HTERT RPE-1 (cell line): Measurements from ENCODE around the gene CRY1.
"Not testable (repeated sequence)": the region's sequence is repeated elsewhere in the genome, so short reads cannot be mapped to it uniquely, and the experiment has no call there.

ENCODE experiments used
- in situ Hi-C: fragments of 300-500 bp; cut with MboI; formaldehyde crosslinking; loops from 4 replicates; pipeline ENCODE4 v1.14.3; 2020; ENCODE audit warnings: low sequenced_read_pairs

CRY1 gene

DNA sequence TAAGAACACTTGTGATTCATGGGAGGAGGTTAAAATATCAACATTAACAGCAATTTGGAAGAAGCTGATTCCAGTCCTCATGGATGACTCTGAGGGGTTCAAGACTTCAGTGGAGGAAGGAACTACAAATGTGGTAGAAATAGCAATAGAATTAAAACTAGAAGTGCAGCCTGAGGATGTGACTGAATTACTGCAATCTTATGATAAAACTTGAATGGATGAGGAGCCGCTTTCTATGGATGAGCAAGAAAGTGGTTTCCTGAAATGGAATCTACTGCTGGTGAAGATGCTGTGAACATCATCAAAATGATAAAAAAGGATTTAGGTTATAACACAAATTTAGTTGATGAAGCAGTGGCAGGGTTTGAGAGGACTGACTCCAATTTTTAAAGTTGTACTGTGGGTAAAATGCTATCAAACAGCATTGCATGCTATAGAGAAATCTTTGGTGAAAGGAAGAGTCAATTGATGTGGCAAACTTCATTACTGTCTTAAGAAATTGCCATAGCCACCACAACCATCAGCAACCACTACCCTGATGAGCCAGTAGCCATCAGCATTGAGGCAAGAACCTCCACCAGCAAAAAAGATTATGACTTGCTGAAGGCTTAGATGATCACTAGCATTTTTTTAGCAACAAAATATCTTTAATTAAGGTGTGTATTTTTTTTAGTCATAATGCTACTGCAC is 80.5 kb downstream of the CRY1 start:
- in situ Hi-C loops = no loop called here

DNA sequence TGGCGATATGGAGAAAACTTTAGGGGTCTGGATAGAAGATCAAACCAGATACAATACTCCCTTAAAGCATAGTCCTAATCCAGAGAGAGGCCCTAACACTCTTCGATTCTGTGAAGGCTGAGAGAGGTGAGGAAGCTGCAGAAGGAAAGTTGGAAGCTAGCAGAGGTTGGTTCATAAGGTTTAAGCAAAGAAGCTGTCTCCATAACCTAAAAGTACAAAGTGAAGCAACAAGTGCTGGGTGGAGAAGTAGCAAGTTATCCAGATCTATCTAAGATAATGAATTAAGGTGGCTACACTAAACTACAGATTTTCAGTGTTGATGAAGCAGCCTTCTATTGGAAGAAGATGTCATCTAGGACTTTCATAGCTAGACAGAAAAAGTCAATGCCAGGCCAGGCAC is 81.8 kb downstream of the CRY1 start:
- in situ Hi-C loops = no loop called here

DNA sequence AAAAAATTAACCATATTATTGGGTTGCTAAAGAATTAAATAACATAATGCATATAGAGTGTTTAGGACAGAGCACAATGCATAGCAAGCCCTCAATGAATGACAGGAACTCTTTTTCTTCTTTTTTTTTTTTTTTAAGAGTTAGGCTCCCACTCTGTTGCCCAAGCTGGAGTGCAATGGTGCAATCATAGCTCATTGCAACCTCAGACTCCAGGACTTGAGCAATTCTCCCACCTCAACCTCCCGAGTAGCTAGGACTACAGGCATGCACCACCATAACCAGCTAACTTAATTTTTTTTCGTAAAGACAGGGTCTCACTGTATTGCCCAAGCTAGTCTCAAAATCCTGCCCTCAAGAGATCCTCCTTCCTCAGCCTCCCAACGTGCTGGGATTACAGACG is 85.9 kb downstream of the CRY1 start:
- in situ Hi-C loops = no loop called here

DNA sequence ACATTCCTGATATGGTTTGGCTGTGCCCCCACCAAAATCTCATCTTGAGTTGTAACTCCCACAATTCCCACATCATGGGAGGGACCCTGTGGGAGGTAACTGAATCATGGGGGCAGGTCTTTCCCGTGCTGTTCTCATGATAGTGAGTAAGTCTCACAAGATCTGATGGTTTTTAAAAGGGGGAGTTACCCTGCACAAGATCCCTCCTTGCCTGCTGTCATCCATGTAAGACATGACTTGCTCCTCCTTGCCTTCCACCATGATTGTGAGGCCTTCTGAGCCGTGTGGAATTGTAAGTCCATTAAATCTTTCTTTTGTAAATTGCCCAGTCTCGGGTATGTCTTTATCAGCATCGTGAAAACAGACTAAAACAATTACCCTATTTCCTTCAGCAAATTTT is 90.7 kb downstream of the CRY1 start:
- in situ Hi-C loops = not testable (repeated sequence)

DNA sequence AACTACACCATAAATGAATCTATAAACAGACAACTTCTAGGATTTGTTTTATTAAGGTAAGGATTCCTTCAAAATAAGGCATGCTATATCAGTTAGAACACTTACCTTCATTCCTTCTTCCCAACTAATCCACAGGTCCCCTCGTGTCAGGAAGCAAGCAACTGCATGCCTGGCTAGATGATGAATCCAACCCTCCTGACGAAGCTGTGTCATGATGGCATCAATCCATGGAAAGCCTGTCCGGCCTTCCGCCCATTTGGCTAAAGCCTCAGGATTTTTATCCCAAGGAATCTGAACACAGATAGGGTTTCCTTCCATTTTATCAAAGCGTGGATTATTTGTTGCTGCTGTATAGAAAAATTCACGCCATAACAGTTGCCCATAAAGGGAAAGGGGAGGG is 93.9 kb downstream of the CRY1 start:
- in situ Hi-C loops = no loop called here

DNA sequence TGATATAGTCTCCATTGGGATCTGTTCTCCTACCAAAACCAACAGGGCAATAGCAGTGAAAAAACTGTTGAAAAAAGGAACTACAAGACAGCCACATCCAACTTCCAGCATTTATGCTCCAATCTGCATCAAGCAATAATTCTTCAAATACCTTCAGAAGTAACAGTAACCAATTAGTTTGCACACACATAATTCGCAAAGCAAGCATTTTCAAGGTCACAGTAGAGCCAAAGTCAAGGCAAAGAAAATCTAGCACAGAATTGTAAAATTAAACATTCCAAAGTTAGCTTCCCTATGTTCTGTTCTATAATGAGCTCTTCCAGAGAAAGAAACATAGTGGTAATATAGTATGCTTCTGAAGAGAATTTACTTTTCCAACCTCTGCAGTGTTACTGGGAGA is 95.4 kb downstream of the CRY1 start:
- in situ Hi-C loops = no loop called here

DNA sequence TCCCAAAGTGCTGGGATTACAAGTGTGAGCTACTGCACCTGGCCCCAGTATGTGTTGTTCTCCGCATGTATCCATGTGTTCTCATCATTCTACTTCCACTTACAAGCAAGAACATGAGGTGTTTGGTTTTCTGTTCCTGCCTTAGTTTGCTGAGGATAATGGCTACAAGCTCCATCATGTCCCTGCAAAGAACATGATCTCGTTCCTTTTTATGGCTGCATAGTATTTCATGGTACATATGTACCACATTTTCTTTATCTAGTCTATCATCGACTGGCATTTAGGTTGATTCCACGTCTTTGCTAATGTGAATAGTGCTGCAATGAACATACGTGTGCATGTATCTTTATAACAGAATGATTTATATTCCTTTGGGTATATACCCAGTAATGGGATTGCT is 97.2 kb downstream of the CRY1 start:
- in situ Hi-C loops = not testable (repeated sequence)

DNA sequence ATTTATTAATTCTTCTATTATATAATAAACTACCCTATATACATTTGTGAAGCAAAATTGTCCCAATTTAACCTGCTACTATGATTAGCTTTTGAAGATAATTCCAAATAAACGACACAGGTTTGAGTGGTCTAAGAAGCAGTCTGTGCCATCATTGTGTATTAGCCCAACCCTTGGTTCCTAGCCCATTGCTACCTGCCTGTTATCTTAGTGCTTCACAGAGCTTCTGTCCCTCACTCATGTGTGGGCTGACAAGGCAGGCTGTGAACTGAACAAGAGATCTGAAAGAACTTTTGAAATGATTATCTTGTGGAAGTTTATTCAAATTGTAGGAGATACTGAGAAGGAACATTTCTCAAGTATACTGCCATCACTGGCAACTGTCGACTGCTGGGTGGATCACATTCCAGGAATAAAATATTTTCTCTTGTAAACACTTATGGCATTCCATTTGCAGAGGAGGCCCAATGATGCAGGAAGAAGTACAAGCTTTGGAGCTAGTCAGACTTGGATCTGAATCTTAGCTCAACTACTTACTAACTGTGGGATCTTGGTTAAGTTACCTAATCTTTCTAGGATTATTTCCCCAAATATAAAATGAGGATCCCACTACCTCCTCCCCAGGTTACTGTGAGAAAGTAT is 98.6 kb downstream of the CRY1 start:
- in situ Hi-C loops = no loop called here

DNA sequence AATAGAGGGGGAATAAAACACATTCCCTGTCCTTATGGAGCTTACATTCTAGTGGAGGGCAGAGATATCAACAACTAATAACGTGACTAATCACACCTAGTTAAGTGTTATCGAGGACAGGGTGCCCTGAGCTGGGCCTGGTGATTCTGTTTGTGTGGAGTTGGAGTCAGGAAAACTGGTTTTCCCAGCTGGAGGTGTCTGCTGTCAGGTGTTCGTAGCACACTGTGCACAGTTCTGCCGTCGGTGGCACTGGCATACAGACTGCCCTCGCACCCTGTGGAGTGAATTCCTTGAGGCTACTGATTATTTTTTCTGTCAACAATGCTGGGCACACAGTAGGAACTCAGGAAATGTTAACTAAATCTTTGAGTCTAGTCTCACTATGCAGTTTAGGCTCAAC is 105.5 kb downstream of the CRY1 start:
- in situ Hi-C loops = no loop called here

DNA sequence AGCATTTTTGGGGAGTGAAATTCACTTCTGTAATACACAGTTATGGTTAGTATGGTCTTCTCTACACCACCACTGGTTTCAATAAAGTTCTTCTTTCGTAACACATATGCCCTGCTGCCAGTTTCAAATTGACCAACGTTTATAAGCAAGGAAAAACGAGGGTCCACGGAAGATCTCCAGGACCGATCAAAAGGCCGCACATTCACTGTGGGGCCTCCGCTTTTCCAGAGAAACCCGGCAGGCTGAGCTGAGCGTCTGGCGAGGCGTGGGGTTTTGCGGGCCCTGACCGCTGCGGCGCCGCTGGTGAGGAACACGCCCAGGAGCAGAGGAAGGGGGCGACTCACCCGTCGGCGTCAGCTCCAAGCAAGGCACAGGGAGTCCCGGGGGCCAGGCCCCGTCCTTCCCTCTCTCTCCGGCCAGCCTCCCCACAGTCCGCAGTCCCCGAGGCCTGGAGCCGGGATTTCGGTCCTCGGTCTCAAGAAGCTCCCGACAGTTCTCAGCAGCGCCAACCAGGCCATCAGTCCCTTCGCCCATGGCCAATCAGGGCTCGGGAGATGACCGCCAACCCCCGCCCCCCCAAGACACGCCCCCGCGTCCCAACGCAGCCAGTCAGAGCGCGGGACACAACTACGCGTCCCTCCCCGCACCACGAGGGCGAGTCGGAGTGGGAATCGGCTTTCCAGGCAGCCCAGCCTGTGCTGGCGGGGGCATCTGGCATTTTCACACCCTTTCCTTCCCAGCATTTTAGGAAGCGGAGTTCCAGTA is 106.5 kb downstream of the CRY1 start, which contains the start of gene MTERF2:
TSS of gene MTERF2 (minus strand) at position 522 of the 765 bp plus-strand sequence. CDS start 8,432 bp downstream, outside the sequence.
- in situ Hi-C loops = no loop called here

DNA sequence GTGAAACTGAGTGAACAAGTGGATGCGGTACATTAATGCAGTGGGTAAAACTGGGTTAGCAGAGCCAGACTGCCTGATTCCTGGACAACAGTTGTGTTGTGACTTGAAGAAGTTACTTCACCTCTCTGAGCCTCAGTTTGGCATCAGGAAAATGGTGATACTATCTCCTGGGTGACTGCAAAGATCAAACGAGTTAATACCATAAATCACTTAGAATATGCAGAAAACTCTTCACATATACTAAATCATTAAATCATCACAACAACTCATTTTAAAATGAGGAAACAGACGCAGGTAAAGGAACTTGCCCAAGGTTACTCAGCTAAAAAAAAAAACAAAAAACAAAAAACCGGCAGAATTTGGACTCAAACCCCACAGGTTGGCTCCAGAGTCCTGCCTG is 107.2 kb downstream of the CRY1 start:
- in situ Hi-C loops = no loop called here

DNA sequence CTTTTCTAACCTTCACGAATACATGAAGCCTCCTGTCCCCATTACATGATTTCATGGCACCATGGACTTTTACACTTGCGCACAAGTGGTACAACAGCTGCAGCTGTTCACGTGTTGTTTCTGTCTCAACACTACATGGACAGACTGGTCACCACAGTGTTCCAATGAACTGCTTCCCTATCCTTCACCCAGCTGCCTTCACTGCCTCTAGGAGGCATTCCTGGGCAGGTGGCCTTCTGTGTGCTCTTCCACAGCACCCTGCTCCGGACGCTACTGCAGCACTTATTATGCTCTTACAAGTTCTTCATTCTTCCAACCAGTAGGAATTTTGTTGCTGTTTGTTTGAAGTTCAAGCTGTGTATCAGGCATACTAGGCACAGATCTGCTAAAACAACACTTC is 107.9 kb downstream of the CRY1 start:
- in situ Hi-C loops = no loop called here

DNA sequence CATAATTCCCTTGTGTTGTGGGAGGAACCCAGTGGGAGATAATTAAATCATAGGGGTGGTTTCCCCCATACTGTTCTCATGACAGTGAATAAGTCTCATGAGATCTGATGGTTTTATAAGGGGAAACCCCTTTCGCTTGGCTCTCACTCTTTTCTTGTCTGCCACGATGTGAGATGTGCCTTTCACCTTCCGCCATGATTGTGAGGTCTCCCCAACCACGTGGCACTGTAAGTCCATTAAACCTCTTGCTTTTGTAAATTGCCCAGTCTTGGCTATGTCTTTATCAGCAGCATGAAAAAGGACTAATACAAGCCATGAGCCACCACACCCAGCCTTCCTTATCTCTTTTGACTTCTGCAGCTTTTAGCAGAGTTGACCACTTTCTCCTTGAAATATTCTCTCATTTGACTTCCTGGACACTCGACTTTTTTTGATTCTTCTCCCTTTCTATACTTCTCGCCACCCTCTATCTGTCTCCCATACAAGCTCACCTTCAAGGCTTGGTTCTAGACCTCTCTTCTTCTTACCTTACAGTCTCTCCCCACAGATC is 108.7 kb downstream of the CRY1 start:
- in situ Hi-C loops = no loop called here

DNA sequence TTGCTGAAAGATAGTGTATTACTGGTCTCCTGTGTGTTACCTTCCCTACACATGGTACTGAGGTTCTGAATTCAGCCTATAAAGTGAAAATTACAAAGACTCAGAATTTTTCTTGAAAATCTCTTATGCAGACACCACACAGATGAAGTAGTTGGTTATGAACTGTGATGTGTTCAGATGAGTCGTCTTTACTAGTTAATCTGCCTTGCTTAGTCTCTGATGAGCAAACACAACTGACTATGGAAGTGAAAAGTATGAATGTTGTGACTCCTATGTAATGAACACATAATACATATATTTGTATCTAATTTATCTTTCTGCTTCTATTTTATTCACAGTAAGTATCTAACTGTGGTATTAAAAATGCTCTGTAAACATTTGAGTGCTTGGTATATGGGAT is 111.1 kb downstream of the CRY1 start:
- in situ Hi-C loops = no loop called here

DNA sequence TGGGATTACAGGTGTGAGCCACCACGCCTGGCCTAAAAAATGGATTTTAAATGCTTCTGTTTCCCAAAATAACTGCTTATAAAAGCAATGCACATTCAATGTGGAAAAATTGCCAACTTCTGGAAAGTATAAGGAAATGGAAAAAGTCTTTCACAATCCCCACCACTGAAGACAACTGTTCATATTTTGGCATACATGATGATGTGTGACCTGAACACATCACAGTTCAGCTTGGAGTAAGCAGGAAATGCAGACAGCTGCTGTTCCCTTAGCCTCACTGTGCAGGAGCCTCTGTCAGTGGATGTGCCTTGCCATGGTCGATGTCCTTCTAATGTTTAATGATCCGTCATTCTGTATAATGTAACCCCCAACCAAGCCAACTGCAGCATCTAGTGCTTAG is 111.6 kb downstream of the CRY1 start:
- in situ Hi-C loops = no loop called here

DNA sequence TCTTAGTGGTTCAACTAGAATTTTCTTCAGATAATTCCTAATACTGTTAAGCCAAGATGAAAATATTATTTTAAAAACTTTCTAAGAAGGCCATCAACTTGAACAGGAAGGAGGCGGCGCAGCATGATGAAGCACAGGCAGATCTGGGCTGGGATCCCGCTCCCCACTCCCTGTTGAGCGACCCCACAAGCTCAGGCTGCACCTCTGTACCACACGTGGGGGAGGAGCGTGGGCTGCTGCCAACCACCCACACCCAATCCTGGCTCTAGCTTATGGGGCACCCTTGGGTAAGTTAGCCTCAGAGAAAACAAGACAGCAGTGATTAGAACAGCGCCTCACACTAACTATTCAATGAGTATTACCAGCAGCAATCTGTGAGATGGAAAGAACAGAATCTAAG is 112.4 kb downstream of the CRY1 start:
- in situ Hi-C loops = no loop called here

DNA sequence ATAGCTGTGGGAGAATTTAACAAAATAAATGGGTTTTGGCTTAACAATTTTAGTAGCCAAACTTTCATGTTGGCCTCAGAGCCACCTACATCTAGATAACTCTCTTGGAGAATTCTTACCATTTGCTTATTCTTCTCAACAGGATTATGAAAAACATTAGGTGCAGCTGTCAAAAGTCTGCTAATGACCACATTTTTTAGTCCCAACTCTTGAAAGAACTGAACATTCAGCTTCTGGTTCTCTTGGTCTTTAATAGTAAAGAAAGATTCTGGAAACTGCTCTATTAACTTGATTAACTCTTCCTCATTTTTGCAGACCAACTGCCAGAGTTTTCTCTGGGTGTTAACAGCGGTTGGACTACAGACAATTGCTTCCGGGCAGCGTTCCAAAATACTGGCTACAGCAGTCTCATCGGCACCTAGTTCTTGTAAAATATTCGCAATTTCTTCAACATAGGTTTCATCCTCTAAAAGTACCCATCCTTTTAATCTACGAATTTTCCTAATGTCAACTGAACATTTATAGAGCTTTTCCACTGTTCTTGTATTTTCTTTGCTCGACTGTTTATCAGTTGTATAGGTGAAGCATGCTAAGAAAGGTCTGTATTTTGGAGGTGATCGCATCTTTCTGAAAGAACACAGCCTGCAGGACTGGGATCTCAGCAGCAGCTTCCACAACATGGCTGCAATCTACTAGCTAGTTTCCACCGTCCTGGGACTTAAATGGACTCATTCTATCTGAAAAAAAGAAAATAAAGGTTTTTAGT is 115.1 kb downstream of the CRY1 start:
- in situ Hi-C loops = no loop called here

DNA sequence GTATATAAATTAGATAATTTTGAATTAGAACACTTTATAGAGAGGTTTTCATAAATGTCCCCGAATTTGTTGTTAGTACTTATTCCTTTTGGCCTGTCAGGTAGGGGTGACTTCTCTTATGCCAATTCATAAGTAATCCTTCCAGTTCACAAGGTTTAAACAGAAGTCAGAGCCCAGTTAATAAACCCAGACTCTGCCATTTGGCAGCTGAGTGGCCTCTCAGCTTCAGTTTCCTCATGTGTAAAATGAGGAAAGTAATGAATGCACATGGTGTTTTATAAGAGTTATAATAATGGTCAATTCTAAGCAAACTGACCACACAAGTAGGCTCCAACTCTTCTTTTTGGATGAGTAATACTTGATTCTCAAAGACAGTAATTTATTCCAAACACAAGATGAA is 116.7 kb downstream of the CRY1 start:
- in situ Hi-C loops = no loop called here

DNA sequence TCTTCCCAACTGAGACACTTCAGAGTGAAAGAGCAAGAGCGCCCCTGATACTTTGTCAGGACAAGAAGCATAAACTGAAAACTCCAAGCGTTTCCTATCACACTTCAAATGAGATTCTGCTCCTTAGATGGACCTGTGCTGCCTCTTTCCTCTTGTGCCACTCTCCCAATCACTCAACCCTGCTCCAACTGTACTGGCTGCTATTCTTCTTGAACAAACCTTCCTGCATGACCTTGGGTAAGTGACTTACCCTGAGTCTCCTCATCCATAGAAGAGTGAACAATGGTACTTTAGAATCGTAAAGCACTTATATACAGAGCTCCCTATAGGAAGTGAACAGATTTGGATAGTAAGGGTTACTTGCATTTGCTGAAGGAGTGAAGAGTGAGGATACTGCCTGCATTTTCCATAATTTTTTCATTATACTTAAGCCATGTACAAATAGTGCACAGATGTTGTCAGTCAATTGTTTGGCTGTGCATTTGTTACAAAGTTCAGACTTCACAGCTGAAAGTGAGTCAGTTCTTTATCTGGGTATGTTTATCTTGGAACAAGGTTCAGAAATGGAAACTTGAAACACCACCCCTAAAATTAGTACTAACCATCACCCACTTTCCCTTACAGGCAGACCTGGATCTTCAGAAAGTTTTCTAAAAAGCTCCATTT is 117.2 kb downstream of the CRY1 start:
- in situ Hi-C loops = no loop called here

DNA sequence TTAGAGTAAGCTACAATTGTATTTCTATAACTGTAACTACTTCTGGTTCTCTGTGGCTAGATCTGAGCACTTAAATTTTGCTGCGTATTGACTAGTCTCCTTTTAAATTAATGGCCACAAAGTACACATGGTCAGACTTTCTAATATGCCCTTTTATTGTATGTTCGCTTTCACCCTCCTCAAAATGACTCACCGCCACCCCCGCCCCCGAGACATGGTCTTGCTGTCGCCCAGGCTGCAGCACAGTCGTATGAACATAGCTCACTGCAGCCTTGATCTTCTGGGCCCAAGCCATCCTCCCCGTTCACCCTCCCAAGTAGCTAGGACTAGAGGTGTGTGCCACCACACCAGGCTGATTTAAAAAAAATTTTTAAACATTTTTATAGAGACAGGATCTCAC is 118.3 kb downstream of the CRY1 start:
- in situ Hi-C loops = no loop called here

DNA sequence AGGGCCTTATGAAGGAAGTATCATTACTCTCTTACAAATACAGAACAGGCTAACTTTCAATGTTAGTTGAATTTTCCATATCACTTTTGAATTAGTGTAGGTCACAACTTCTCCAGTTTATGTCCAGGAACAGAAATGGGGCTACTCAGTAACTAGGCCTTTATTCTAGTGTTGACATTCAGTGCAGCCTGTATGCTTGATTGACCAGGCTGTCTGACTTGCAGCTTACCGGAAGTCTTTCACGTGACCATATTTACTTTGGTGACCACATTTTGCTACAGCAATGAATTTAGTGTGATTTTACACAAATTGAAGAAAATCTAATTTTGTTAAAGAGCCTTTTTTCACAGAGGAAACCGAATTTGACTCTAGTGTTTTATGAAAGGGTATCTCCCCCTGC is 118.8 kb downstream of the CRY1 start:
- in situ Hi-C loops = no loop called here
